MM.1S (cell line): Measurements from ENCODE around the gene KRT10.

ENCODE experiments used
- EZH2 ChIP-seq: fragments of 300-600 bp; sonication (generic); optimal IDR thresholded peaks from 2 replicates; pipeline ENCODE3; 2017; ENCODE audit warnings: low read depth, mild to moderate bottlenecking, antibody characterized with exemption, low read length, mixed read lengths
- EZH2phosphoT487 ChIP-seq: fragments of 300-600 bp; sonication (generic); IDR thresholded peaks from 2 replicates; pipeline ENCODE4 v1.6.1; 2018; ENCODE audit warnings: antibody characterized with exemption, low read length
- TF ChIP-seq, protein P1 (sequence below): fragments of 300-600 bp; sonication (generic); IDR thresholded peaks from 2 replicates; pipeline ENCODE4 v1.5.1; 2016; ENCODE audit warnings: antibody characterized with exemption, low read length, mixed read lengths

- no peak for TF ChIP-seq EZH2phosphoT487
- TF ChIP-seq, protein P1, sequence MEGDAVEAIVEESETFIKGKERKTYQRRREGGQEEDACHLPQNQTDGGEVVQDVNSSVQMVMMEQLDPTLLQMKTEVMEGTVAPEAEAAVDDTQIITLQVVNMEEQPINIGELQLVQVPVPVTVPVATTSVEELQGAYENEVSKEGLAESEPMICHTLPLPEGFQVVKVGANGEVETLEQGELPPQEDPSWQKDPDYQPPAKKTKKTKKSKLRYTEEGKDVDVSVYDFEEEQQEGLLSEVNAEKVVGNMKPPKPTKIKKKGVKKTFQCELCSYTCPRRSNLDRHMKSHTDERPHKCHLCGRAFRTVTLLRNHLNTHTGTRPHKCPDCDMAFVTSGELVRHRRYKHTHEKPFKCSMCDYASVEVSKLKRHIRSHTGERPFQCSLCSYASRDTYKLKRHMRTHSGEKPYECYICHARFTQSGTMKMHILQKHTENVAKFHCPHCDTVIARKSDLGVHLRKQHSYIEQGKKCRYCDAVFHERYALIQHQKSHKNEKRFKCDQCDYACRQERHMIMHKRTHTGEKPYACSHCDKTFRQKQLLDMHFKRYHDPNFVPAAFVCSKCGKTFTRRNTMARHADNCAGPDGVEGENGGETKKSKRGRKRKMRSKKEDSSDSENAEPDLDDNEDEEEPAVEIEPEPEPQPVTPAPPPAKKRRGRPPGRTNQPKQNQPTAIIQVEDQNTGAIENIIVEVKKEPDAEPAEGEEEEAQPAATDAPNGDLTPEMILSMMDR = no peak
- no peak for TF ChIP-seq EZH2
Observed at GRCh38 chr17:40844671-40845107, 22.3 kb upstream of the KRT10 start.
